Epithelial cell of proximal tubule (primary cell): Measurements from ENCODE around the gene HBZ. TPM values are rescaled to one million over a fixed set of nuclear protein-coding genes. Genes with fewer than 3 reads are reported as not detected.
"Not testable (repeated sequence)": the region's sequence is repeated elsewhere in the genome, so short reads cannot be mapped to it uniquely, and the experiment has no call there.

Experiments
- DNase-seq: peaks from one replicate; pipeline ENCODE4 v3.0.0-alpha.2; 2011; ENCODE audit warnings: low read depth
- H3K4me3 ChIP-seq: 2 replicates; pipeline ENCODE4 v1.5.1; 2011; ENCODE audit warnings: low read depth, mild to moderate bottlenecking, low read length
- CTCF ChIP-seq: conservative IDR thresholded peaks from 2 replicates; pipeline ENCODE4 v1.5.1; 2012; ENCODE audit warnings: low read depth, mild to moderate bottlenecking, low read length
- total RNA-seq: library from RNA; depleted of rRNA; stranded (reverse); fragments of >200 nt; gene quantifications from 2 replicates; pipeline ENCODE4 v1.2.3, GENCODE V29; 2015

Gene HBZ
- total RNA-seq, 1 donor from 2014 or later = not detected

GRCh38 chr16:120756-121155, 31.7 kb upstream of the HBZ start:
- no peak for TF ChIP-seq CTCF
- no peak for DNase-seq
- no peak overlapping the region for H3K4me3 ChIP-seq

GRCh38 chr16:122361-122760, 30.1 kb upstream of the HBZ start:
- H3K4me3 ChIP-seq = no peak overlapping the region
- no peak for DNase-seq
- no peak for TF ChIP-seq CTCF

GRCh38 chr16:123558-124350, 28.7 kb upstream of the HBZ start:
- H3K4me3 ChIP-seq, DNase-seq: not testable (repeated sequence)

GRCh38 chr16:125011-125410, 27.4 kb upstream of the HBZ start:
- H3K4me3 ChIP-seq = no peak overlapping the region
- TF ChIP-seq CTCF = no peak
- no peak for DNase-seq

GRCh38 chr16:129075-129474, 23.4 kb upstream of the HBZ start:
- TF ChIP-seq CTCF = no peak
- H3K4me3 ChIP-seq = no peak overlapping the region
- no peak for DNase-seq

GRCh38 chr16:130533-131173, 21.8 kb upstream of the HBZ start:
- TF ChIP-seq CTCF = no peak
- H3K4me3 ChIP-seq = no peak overlapping the region
- no peak for DNase-seq

GRCh38 chr16:132120-132519, 20.3 kb upstream of the HBZ start:
- DNase-seq = no peak
- no peak overlapping the region for H3K4me3 ChIP-seq
- no peak for TF ChIP-seq CTCF
